GM12891 (cell line): Measurements from ENCODE around the gene SKP2.

Experiments
- POLR2A ChIP-seq: IDR thresholded peaks from 2 replicates; pipeline ENCODE4 v1.6.1; 2011; ENCODE audit warnings: low read depth, low read length, control low read depth
- POLR2AphosphoS5 ChIP-seq: IDR thresholded peaks from 2 replicates; pipeline ENCODE4 v1.6.1; 2011; ENCODE audit warnings: low read depth, low read length, control low read depth
- SPI1 ChIP-seq: IDR thresholded peaks from 2 replicates; pipeline ENCODE4 v1.6.1; 2011; ENCODE audit warnings: low read depth, low read length, control low read depth
- TAF1 ChIP-seq: IDR thresholded peaks from 2 replicates; pipeline ENCODE4 v1.6.1; 2011; ENCODE audit warnings: low read depth, low read length, control low read depth

GRCh38 chr5:36174119-36174518, 22.2 kb downstream of the SKP2 start:
- no peak for TF ChIP-seq POLR2AphosphoS5
- no peak for TF ChIP-seq POLR2A
- TF ChIP-seq TAF1 = no peak
- TF ChIP-seq SPI1 = no peak
